Measurements from ENCODE around the gene ENO3. TPM values are rescaled to one million over a fixed set of nuclear protein-coding genes. Genes with fewer than 3 reads are reported as not detected.

ENO3 gene
- total RNA-seq, 2 experiments from 2014 or later = 14.6 to 79.4 TPM

- POLR2A ChIA-PET = interaction anchor here (1.5 to 6.0 kb wide), 3 partner anchors 17 to 29 kb away, joined by 5 to 51 read pairs (median 20); partner anchors contain the start of genes CAMTA2, ENO3, RNF167 and SLC25A11
- H3K36me3 ChIP-seq (ENCODE audit: insufficient read depth, low read length) = peaks cover 31% of the 10 kb centered on the region
- no peaks in the 10 kb centered on the region for H3K9me3 ChIP-seq (ENCODE audit: low read length)
- H3K9me2 ChIP-seq (ENCODE audit: insufficient read depth, low read length) = no peaks in the 10 kb centered on the region
- H3K4me1 ChIP-seq (ENCODE audit: insufficient read depth, low read length, poor library complexity, severe bottlenecking) = peaks cover 23% of the 10 kb centered on the region
- peak overlapping the region; percentile 78 for H3K4me3 ChIP-seq (ENCODE audit: low read depth, low read length, poor library complexity, severe bottlenecking)
- no peak for DNase-seq (ENCODE audit: low spot score)
- CTCF ChIA-PET (ENCODE audit: unreplicated experiment) = no interaction called here
- H3K79me2 ChIP-seq (ENCODE audit: insufficient read depth, low read depth, low read length) = peaks cover 22% of the 10 kb centered on the region; the same call in 1 of the 2 replicates
- H2AFZ ChIP-seq (ENCODE audit: low read length) = no peak overlapping the region
- H3K27ac ChIP-seq (ENCODE audit: low read depth, low read length, poor library complexity, severe bottlenecking) = no peak overlapping the region
- H4K20me1 ChIP-seq (ENCODE audit: insufficient read depth, low read length) = no peaks in the 10 kb centered on the region
- no peak for TF ChIP-seq CTCF (conservative IDR thresholded peaks at IDR 0.05; ENCODE audit: low read length)
- no peak for TF ChIP-seq EZH2phosphoT487 (IDR thresholded peaks at IDR 0.05; ENCODE audit: borderline replicate concordance, low read depth, low read length)
- intact Hi-C loops (cut with micrococcal nuclease; ENCODE audit: unreplicated experiment) = loop anchor here (5.0 kb wide), 1 partner anchor 48 kb away; no protein-coding TSS in a partner anchor
- BruUV-seq (replicated peaks) = no TSS peak
- H3K4me2 ChIP-seq (ENCODE audit: low read length) = peak overlapping the region; percentile 80; the same call in 1 of the 2 replicates
These were observed 18.2 kb downstream of the ENO3 start for GRCh38 chr17:4969047-4969550.

GRCh38 chr17:4969551-4970173 is 18.7 kb downstream of the ENO3 start:
- Histone ChIP-seq H3K27ac (ENCODE audit: low read depth, low read length, poor library complexity, severe bottlenecking) (no peak overlapping the region), H3K4me2 (ENCODE audit: low read length) (no peak overlapping the region), H2AFZ (ENCODE audit: low read length) (no peak overlapping the region), H4K20me1 (ENCODE audit: insufficient read depth, low read length) (no peaks in the 10 kb centered on the region), H3K4me1 (ENCODE audit: insufficient read depth, low read length, poor library complexity, severe bottlenecking) (peaks cover 23% of the 10 kb centered on the region), H3K79me2 (ENCODE audit: insufficient read depth, low read depth, low read length) (peaks cover 22% of the 10 kb centered on the region; the same call in 1 of the 2 replicates), H3K9me3 (ENCODE audit: low read length) (no peaks in the 10 kb centered on the region), H3K4me3 (ENCODE audit: low read depth, low read length, poor library complexity, severe bottlenecking) (no peak overlapping the region), H3K9me2 (ENCODE audit: insufficient read depth, low read length) (no peaks in the 10 kb centered on the region), H3K36me3 (ENCODE audit: insufficient read depth, low read length) (peaks cover 31% of the 10 kb centered on the region)
- intact Hi-C loops (cut with micrococcal nuclease; ENCODE audit: unreplicated experiment) = loop anchor here (5.0 kb wide), 1 partner anchor 48 kb away; no protein-coding TSS in a partner anchor
- no TSS peak for BruUV-seq (replicated peaks)
- DNase-seq (ENCODE audit: low spot score) = no peak
- ChIA-PET CTCF (ENCODE audit: unreplicated experiment) (interaction anchor here (0.5 kb wide), 1 partner anchor 78 kb away, joined by 3 read pairs; no protein-coding TSS in a partner anchor), POLR2A (interaction anchor here (6.0 kb wide), 1 partner anchor 17 kb away, joined by 51 read pairs; the partner anchor contains the start of gene ENO3)
- no peak for TF ChIP-seq EZH2phosphoT487 (IDR thresholded peaks at IDR 0.05; ENCODE audit: borderline replicate concordance, low read depth, low read length)
- TF ChIP-seq CTCF (conservative IDR thresholded peaks at IDR 0.05; ENCODE audit: low read length) = no peak

Data from OCI-LY7 (cell line).